ENCODE results near the gene SDC1.
"Not testable (repeated sequence)": the region's sequence is repeated elsewhere in the genome, so short reads cannot be mapped to it uniquely, and the experiment has no call there.

- not testable (repeated sequence) for TF ChIP-seq CTCF, POLR2A (IDR thresholded peaks at IDR 0.05)
These were observed 9.7 kb upstream of the SDC1 start for GRCh38 chr2:20234597-20234996.

Data from thyroid gland (tissue), 4 donors.